GM23248 (cell line): Measurements from ENCODE around the gene TXNL4B. TPM values are rescaled to one million over a fixed set of nuclear protein-coding genes. Genes with fewer than 3 reads are reported as not detected.

Experiments
- DNase-seq: peaks from one replicate; pipeline ENCODE4 v3.0.0-alpha.2; 2015
- H2AFZ ChIP-seq: fragments of 200-600 bp; sonication (generic); 2 replicates; pipeline ENCODE4 v1.6.1; 2016; ENCODE audit warnings: antibody characterized with exemption
- H3F3A ChIP-seq: fragments of 200-600 bp; sonication (generic); 2 replicates; pipeline ENCODE4 v1.6.1; 2016; ENCODE audit warnings: mild to moderate bottlenecking, antibody characterized with exemption, mixed run types; ENCODE audit not compliant: insufficient read depth
- H3K27ac ChIP-seq: fragments of 200-600 bp; sonication (generic); 2 replicates; pipeline ENCODE4 v1.5.1; 2016; ENCODE audit warnings: mild to moderate bottlenecking
- H3K27me3 ChIP-seq: fragments of 200-600 bp; sonication (generic); replicated peaks from 2 replicates; pipeline ENCODE4 v1.6.1; 2016; ENCODE audit warnings: mild to moderate bottlenecking; ENCODE audit not compliant: insufficient read depth
- H3K36me3 ChIP-seq: fragments of 200-600 bp; sonication (generic); 2 replicates; pipeline ENCODE4 v1.6.1; 2016; ENCODE audit warnings: low read depth, mild to moderate bottlenecking
- H3K4me1 ChIP-seq: fragments of 200-600 bp; sonication (generic); 2 replicates; pipeline ENCODE4 v1.6.1; 2016; ENCODE audit warnings: mild to moderate bottlenecking; ENCODE audit not compliant: insufficient read depth
- H3K4me2 ChIP-seq: fragments of 200-600 bp; sonication (generic); one replicate; pipeline ENCODE4 v1.6.1; 2016; ENCODE audit warnings: mild to moderate bottlenecking; ENCODE audit not compliant: unreplicated experiment
- H3K4me3 ChIP-seq: fragments of 200-600 bp; sonication (generic); 2 replicates; pipeline ENCODE4 v1.5.1; 2016; ENCODE audit warnings: mild to moderate bottlenecking
- H3K79me2 ChIP-seq: fragments of 200-600 bp; sonication (generic); 2 replicates; pipeline ENCODE4 v1.6.1; 2016; ENCODE audit warnings: mild to moderate bottlenecking; ENCODE audit not compliant: insufficient read depth
- H3K9ac ChIP-seq: fragments of 200-600 bp; sonication (generic); 2 replicates; pipeline ENCODE4 v1.6.1; 2016; ENCODE audit warnings: mild to moderate bottlenecking
- H3K9me2 ChIP-seq: fragments of 200-600 bp; sonication (generic); 2 replicates; pipeline ENCODE4 v1.6.1; 2016; ENCODE audit warnings: mixed run types, mild to moderate bottlenecking, moderate library complexity; ENCODE audit not compliant: insufficient read depth
- H3K9me3 ChIP-seq: fragments of 200-600 bp; sonication (generic); one replicate; pipeline ENCODE4 v1.6.1; 2017; ENCODE audit warnings: low read depth
- H4K20me1 ChIP-seq: fragments of 200-600 bp; sonication (generic); 2 replicates; pipeline ENCODE4 v1.6.0; 2016; ENCODE audit not compliant: insufficient read depth
- EZH2 ChIP-seq: fragments of 200-600 bp; sonication (generic); IDR thresholded peaks from 2 replicates; pipeline ENCODE4 v1.6.1; 2018; ENCODE audit warnings: antibody characterized with exemption, mild to moderate bottlenecking; ENCODE audit not compliant: insufficient read depth, poor library complexity, severe bottlenecking
- EZH2phosphoT487 ChIP-seq: fragments of 200-600 bp; sonication (generic); IDR thresholded peaks from 2 replicates; pipeline ENCODE4 v1.6.1; 2018; ENCODE audit warnings: antibody characterized with exemption, moderate library complexity, mild to moderate bottlenecking, low read depth; ENCODE audit not compliant: insufficient read depth
- WGBS, 2 experiments: methylation state at CpG; one replicate each; pipeline ENCODE4 v1.1.6; 2015 to 2017; ENCODE audit warnings: low lambda C conversion rate in 2 of 2, low coverage in 1 of 2; ENCODE audit errors: missing lambda C conversion rate in 2 of 2; 5-methylcytosine and 5-hydroxymethylcytosine counted together
- in situ Hi-C: fragments of 300-500 bp; cut with MboI; formaldehyde crosslinking; loops from 2 replicates; pipeline ENCODE4 v1.15.0; 2020
- polyA plus RNA-seq: library from polyadenylated mRNA; unstranded; fragments of >200 nt; fragmentation: Nextera tagmentation; extraction: Ambion mirVana; gene quantifications from 2 replicates; pipeline ENCODE4 v1.2.1, GENCODE V29; 2016
- total RNA-seq: library from RNA; depleted of rRNA; stranded (reverse); fragments of >200 nt; shearing (Covaris generic); gene quantifications from 2 replicates; pipeline ENCODE4 v1.2.3, GENCODE V29; 2014; rRNA removed

The TXNL4B gene
- total and polyA plus RNA-seq, 2 experiments from 2014 or later: 6.6 to 9.1 TPM

DNA sequence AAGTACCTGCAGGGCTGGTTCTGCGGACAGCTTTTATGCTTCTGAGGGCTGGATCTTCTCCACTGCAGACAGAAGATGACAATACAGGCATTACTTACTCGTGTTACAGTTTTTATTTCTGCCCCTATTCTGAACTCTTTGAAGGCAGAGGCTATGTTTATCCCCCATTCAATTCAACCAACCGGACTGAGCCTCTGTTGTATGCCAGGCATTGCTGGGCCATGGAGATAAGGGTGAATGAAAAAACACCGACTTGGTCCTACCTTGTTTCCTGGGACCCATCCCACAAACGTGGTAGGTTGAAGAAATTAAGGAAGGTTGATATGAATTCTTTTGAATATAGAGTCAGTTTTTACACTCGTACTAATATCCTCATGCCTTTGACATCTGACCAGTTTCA lies 49.1 kb downstream of the TXNL4B start:
- no peaks in the 10 kb centered on the region for H3K9me2 ChIP-seq
- DNase-seq: no peak
- no peaks in the 10 kb centered on the region for H3F3A ChIP-seq
- H3K36me3 ChIP-seq: no peaks in the 10 kb centered on the region
- H3K27me3 ChIP-seq: no peaks in the 10 kb centered on the region
- in situ Hi-C loops: no loop called here
- no peak overlapping the region for H3K9ac ChIP-seq
- no peak overlapping the region for H3K4me3 ChIP-seq
- no peak overlapping the region for H3K27ac ChIP-seq
- no peaks in the 10 kb centered on the region for H3K4me1 ChIP-seq
- 62 to 65% methylated on average over 6 of the region's 6 CpGs for WGBS, 2 experiments
- no peaks in the 10 kb centered on the region for H3K9me3 ChIP-seq
- no peak overlapping the region for H2AFZ ChIP-seq
- H3K4me2 ChIP-seq: no peak overlapping the region
- TF ChIP-seq EZH2phosphoT487: no peak
- no peak for TF ChIP-seq EZH2
- H4K20me1 ChIP-seq: no peaks in the 10 kb centered on the region
- no peaks in the 10 kb centered on the region for H3K79me2 ChIP-seq

DNA sequence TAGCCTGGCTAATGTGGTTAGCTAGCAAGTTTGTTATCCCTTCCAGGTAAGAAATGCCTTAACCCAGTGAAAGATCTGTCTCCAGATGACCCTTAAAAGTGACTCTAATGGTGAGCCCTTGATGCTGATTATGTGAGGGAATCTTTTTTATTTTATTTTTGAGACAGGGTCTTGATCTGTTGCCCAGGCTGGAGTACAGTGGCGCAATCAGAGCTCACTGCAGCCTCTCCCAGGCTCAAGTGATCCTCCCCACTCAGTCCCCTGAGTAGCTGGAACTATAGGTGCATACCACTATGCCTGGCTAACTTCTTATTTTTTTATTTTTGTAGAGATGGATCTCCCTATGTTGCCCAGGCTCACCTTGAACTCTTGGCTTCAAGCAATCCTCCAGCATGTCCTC lies 49.9 kb downstream of the TXNL4B start:
- 72 to 73% methylated on average over 1 of the region's 1 CpG for WGBS, 2 experiments
- in situ Hi-C loops: no loop called here

DNA sequence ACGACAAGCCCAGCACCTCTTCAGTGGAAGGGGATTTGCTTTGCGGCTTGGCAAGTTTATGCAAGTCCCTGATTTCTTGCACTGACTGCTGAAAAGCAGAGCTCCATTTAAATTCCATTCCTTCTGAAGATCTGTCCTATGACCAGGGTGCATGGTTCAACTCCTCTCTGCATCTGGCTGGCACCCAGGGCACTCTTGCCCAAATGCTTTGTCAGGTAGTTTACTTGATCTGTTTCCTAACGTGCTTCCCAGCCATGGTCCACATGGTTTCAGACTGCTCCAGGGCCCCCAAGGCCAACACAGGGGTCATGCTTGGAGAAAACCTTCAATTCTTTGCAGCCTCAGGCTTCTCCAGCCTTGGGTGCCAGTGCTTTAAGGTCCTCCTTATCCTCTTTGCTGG lies 50.4 kb downstream of the TXNL4B start:
- no peaks in the 10 kb centered on the region for H3K79me2 ChIP-seq
- no peaks in the 10 kb centered on the region for H3K4me1 ChIP-seq
- H3K4me3 ChIP-seq: no peak overlapping the region
- H3F3A ChIP-seq: no peaks in the 10 kb centered on the region
- no peaks in the 10 kb centered on the region for H3K9me2 ChIP-seq
- H3K27ac ChIP-seq: no peak overlapping the region
- H3K9me3 ChIP-seq: no peaks in the 10 kb centered on the region
- no peak for DNase-seq
- no peak for TF ChIP-seq EZH2phosphoT487
- H3K36me3 ChIP-seq: no peaks in the 10 kb centered on the region
- no peak overlapping the region for H3K4me2 ChIP-seq
- H3K27me3 ChIP-seq: no peaks in the 10 kb centered on the region
- WGBS, 2 experiments: 64 to 69% methylated on average over 3 of the region's 3 CpGs
- no peak overlapping the region for H3K9ac ChIP-seq
- in situ Hi-C loops: no loop called here
- H4K20me1 ChIP-seq: no peaks in the 10 kb centered on the region
- no peak overlapping the region for H2AFZ ChIP-seq

More for the DNA sequence above, 49.9 kb downstream of the TXNL4B start:
- no peaks in the 10 kb centered on the region for H3K27me3 ChIP-seq
- DNase-seq: no peak
- no peaks in the 10 kb centered on the region for H3K9me2 ChIP-seq
- H3K27ac ChIP-seq: no peak overlapping the region
- no peak overlapping the region for H3K4me2 ChIP-seq
- H3K9ac ChIP-seq: no peak overlapping the region
- no peak for TF ChIP-seq EZH2phosphoT487
- TF ChIP-seq EZH2: no peak
- H3K36me3 ChIP-seq: no peaks in the 10 kb centered on the region
- no peaks in the 10 kb centered on the region for H3K4me1 ChIP-seq
- H2AFZ ChIP-seq: no peak overlapping the region
- H3F3A ChIP-seq: no peaks in the 10 kb centered on the region
- H3K4me3 ChIP-seq: no peak overlapping the region
- H3K79me2 ChIP-seq: no peaks in the 10 kb centered on the region
- no peaks in the 10 kb centered on the region for H4K20me1 ChIP-seq
- no peaks in the 10 kb centered on the region for H3K9me3 ChIP-seq

DNA sequence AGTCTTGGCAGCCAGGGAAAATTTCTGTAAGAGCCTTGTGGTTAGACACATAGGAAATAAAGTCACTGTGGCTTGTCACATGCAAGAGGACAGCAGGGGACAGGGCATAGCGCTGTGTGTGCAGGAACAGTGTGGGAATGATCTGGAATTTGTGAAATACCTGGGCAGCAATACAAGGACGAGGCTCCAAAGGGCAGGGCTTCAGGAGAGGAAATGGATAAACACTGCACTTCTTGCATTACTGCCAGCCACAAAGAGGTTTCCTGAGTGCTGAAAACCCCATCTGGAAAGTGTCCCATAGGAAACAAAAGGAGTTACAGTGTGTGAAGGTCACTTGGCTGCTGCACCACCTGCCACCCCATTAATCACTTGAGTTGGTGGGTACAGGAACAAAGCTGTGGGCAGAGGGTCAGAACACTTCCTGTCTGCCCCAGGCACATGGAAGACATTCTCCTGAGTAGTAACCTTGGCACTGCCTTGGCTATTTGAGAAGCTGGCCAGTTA lies 51.2 kb downstream of the TXNL4B start:
- Histone ChIP-seq H3K4me1 (no peaks in the 10 kb centered on the region), H3K79me2 (no peaks in the 10 kb centered on the region), H3F3A (no peaks in the 10 kb centered on the region), H3K36me3 (no peaks in the 10 kb centered on the region), H3K9me2 (no peaks in the 10 kb centered on the region), H4K20me1 (no peaks in the 10 kb centered on the region), H3K4me3 (no peak overlapping the region), H3K4me2 (no peak overlapping the region), H3K27ac (no peak overlapping the region), H2AFZ (no peak overlapping the region), H3K9ac (no peak overlapping the region), H3K27me3 (no peaks in the 10 kb centered on the region), H3K9me3 (no peaks in the 10 kb centered on the region)
- 41 to 52% methylated on average over 2 of the region's 2 CpGs for WGBS, 2 experiments
- in situ Hi-C loops: no loop called here
- DNase-seq: no peak
- no peak for TF ChIP-seq EZH2
- TF ChIP-seq EZH2phosphoT487: no peak

DNA sequence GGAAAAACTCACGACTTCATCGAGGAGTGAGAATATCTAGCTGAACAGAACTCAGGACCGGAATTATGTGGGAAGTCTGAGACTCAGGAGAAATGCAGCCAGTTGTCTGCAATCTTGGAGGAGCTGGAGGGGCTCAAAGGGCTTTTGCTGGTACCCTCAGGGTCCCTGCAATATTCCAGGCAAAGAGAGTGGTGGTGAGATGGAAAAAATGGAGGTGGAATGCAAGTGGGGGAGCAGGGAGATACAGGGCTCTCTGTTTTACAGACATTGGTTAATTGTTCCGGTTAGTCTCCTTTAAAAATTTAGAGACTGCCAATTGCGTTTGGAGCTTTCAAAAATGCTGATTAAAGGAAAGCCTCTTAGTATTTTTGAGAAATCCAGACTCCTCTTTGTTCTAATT lies 57.3 kb downstream of the TXNL4B start:
- no peak for DNase-seq

More for the DNA sequence above, 57.3 kb downstream of the TXNL4B start:
- Histone ChIP-seq H3K9me2 (no peaks in the 10 kb centered on the region), H3K4me2 (no peak overlapping the region), H3K36me3 (no peaks in the 10 kb centered on the region), H4K20me1 (no peaks in the 10 kb centered on the region), H3K9ac (no peak overlapping the region), H3F3A (no peaks in the 10 kb centered on the region), H3K27me3 (no peaks in the 10 kb centered on the region), H3K79me2 (no peaks in the 10 kb centered on the region), H3K9me3 (no peaks in the 10 kb centered on the region), H3K4me1 (no peaks in the 10 kb centered on the region), H2AFZ (no peak overlapping the region), H3K27ac (no peak overlapping the region), H3K4me3 (no peak overlapping the region)
- WGBS, 2 experiments: 77 to 79% methylated on average over 5 of the region's 5 CpGs
- TF ChIP-seq EZH2phosphoT487 (no peak), EZH2 (no peak)
- in situ Hi-C loops: no loop called here

Other genes with a start within 250 kb of the TXNL4B start
- gene ATXN1L, start 247.6 kb downstream of the TXNL4B start, total RNA-seq: 10.2 and 12.6 TPM in 2 replicates
- 6.2 and 6.8 TPM in 2 replicates for gene ATXN1L, start 247.6 kb downstream of the TXNL4B start, polyA plus RNA-seq
- 17.8 and 21.4 TPM in 2 replicates for gene ZNF821, start 209.4 kb downstream of the TXNL4B start, total RNA-seq
- gene ZNF821, start 209.4 kb downstream of the TXNL4B start, polyA plus RNA-seq: 5.7 and 6.3 TPM in 2 replicates
- gene IST1, start 198.1 kb downstream of the TXNL4B start, total RNA-seq: 149 and 175 TPM in 2 replicates
- 102 and 113 TPM in 2 replicates for gene IST1, start 198.1 kb downstream of the TXNL4B start, polyA plus RNA-seq
- not detected in 2 replicates for gene PKD1L3, start 93.2 kb downstream of the TXNL4B start, total RNA-seq
- not detected in 2 replicates for gene PKD1L3, start 93.2 kb downstream of the TXNL4B start, polyA plus RNA-seq
- 2.2 and 8.5 TPM in 2 replicates for gene DHODH, start 84.9 kb downstream of the TXNL4B start, total RNA-seq
- 3.8 and 5.4 TPM in 2 replicates for gene DHODH, start 84.9 kb downstream of the TXNL4B start, polyA plus RNA-seq
- gene HP, start 39.1 kb downstream of the TXNL4B start, total RNA-seq: not detected in 2 replicates
- not detected in 2 replicates for gene HP, start 39.1 kb downstream of the TXNL4B start, polyA plus RNA-seq
- not detected in 2 replicates for gene HPR, start 30.4 kb downstream of the TXNL4B start, total RNA-seq
- not detected in 2 replicates for gene HPR, start 30.4 kb downstream of the TXNL4B start, polyA plus RNA-seq
- 30.1 and 31.5 TPM in 2 replicates for gene DHX38, start 227 bp upstream of the TXNL4B start, total RNA-seq
- 23.1 and 23.7 TPM in 2 replicates for gene DHX38, start 227 bp upstream of the TXNL4B start, polyA plus RNA-seq
- not detected in 2 replicates for gene PMFBP1, start 78.5 kb upstream of the TXNL4B start, total RNA-seq
- not detected in 2 replicates for gene PMFBP1, start 78.5 kb upstream of the TXNL4B start, polyA plus RNA-seq